VCaP (cell line): ENCODE results near the gene ELP5.
A peak's percentile ranks its signal among the peaks of the same experiment; 100 is the strongest.

Source experiments
- H3K27ac ChIP-seq: fragments of 450-650 bp; 2 replicates; pipeline ENCODE4 v1.5.1; 2017
- TF ChIP-seq, protein P1 (sequence below): fragments of 450-650 bp; conservative IDR thresholded peaks from 2 replicates; pipeline ENCODE4 v1.5.1; 2017; ENCODE audit warnings: mild to moderate bottlenecking, moderate library complexity

The ELP5 gene

GRCh38 chr17:7253082-7253481, 1.1 kb downstream of the ELP5 start:
- TF ChIP-seq, protein P1, sequence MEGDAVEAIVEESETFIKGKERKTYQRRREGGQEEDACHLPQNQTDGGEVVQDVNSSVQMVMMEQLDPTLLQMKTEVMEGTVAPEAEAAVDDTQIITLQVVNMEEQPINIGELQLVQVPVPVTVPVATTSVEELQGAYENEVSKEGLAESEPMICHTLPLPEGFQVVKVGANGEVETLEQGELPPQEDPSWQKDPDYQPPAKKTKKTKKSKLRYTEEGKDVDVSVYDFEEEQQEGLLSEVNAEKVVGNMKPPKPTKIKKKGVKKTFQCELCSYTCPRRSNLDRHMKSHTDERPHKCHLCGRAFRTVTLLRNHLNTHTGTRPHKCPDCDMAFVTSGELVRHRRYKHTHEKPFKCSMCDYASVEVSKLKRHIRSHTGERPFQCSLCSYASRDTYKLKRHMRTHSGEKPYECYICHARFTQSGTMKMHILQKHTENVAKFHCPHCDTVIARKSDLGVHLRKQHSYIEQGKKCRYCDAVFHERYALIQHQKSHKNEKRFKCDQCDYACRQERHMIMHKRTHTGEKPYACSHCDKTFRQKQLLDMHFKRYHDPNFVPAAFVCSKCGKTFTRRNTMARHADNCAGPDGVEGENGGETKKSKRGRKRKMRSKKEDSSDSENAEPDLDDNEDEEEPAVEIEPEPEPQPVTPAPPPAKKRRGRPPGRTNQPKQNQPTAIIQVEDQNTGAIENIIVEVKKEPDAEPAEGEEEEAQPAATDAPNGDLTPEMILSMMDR, result no peak
- H3K27ac ChIP-seq, result peak overlapping the region; percentile 91

- TF ChIP-seq, protein P1, result no peak
- H3K27ac ChIP-seq, result peak overlapping the region; percentile 91
Measured at GRCh38 chr17:7254511-7254910, 2.5 kb downstream of the ELP5 start.

DNA sequence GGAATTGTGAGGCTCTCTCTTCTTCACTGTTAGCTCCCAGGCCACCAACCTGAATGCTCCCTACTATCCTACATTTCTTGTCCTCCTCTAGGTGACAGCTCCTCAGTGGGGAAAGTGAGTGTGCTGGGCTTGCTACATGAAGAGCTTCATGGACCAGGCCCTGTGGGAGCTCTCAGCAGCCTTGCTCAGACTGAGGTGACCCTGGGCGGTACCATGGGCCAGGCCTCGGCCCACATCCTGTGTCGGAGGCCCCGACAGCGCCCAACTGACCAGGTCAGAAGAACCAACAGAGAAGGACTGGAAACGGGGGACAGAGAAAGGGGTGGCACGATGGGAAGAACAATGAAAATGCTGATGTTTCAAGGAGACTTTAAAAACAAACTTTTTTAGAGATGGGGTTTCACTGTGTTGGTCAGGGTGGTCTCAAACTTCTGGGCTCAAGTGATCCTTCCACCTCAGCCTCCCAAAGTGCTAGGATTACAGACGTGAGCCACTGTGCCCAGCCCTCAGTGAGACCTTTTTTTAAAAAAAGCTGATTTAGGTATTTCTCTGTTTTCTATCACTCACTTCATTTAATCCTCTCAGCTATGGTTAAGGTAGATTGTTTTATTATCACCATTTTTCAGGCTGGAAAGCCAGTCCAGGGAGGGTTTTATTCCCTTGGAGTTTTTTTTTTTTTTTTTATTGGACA, 4.9 kb downstream of the ELP5 start:
- no peak overlapping the region for H3K27ac ChIP-seq
- TF ChIP-seq, protein P1, result no peak

DNA sequence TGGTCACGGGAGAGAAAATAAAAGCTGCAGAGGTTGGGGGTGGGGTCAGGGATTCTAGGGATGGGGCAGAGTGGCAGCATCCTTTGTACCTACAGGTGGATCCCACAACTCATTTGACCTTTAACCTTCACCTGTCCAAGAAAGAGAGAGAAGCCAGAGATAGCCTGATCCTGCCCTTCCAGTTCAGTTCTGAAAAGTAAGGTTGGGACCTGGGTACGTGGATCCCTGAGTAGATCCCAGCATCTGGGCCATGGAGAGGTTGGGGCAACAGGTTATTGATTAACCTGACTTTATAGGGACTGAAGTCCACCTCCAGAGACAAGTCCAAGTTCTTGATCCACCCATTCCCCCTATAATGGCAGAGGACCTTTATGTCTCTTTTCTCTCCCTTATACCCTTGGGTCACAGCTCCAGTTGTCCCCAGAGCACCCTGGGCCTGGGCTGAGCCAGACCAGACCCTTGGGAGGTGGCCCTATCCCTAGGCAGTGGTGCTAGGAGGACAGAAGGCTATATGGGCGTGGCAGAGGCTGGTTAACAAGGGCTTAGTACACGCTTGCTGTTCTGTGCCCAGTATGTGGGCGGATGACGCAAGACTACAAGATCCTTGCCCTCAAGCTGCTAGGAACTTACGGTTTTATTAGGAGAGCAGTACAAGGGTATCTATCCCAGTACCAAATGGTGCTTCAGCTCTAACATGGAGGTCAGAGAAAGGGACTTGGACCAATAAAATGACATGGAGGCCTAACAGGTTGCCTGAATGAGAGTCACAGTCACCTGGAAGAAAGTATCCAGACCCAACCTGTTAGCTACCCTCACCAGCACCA, 6.9 kb downstream of the ELP5 start:
- H3K27ac ChIP-seq, result peak overlapping the region; percentile 21; the same call in 1 of the 2 replicates
- TF ChIP-seq, protein P1, result no peak

- TF ChIP-seq, protein P1, result no peak
- H3K27ac ChIP-seq, result peak overlapping the region; percentile 21; the same call in 1 of the 2 replicates
Measured at GRCh38 chr17:7259555-7259889, 7.5 kb downstream of the ELP5 start.

DNA sequence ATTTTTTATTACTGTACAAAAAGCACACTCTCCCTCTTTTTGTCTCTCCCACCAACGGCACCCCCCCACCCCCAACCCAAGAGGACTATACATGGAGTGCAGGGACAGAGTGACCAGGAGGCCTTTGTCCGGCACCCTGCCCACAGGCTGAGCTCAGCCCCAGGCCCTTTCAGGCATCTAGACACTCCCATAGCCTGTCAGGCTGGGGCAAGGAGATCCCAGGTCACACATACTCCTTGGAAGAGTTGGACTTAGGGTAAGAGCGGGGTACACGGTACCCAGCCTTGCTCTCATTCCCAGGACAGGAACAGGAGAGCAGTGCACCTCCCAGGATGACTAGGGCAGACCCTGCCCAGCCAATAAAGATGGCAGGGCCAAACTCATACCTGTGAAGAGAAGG, 8.1 kb downstream of the ELP5 start:
- H3K27ac ChIP-seq, result peak overlapping the region; percentile 91
- TF ChIP-seq, protein P1, result no peak

DNA sequence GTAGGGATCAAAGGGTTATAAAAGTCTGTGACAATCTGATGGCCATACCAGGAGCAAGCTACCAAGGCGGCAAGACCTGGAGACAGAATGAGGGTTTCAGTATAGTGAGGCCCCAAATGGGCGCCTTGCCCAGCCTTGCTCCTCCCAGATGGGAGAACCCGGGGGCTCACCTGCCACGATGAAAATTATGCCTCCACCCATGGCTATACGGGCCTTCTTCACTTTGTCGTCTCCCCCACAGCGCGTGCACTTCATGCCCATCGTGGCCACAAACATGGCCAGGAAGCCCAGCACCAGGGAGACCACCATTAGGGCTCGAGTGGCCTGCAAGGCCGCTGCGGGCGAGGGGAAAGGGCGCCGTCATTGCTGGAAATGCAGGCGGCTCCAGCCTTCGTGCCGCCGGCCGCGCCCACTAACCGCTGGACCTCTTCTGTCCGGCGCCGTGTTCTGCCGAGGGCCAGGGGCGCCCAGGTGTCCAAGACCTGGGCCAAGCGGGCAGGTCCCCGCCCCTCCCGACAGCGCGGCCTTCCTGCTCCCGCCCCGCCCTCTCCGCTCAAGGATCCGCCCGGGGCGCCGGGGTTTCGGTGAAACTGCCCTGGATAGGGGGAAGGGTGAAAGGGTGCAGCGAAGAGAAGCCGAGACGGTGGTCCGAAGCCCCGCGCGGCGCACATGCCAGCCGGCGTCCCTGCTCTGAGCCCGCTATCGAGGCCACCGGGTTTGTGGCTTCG, 8.8 kb downstream of the ELP5 start:
- TF ChIP-seq, protein P1, result no peak
- H3K27ac ChIP-seq, result peak overlapping the region; percentile 91
